CD4-positive, alpha-beta T cell treated with Interleukin-6 for 4 hours (primary cell): ENCODE data around the gene LIN37.

ENCODE experiments used
- DNase-seq: peaks from one replicate; pipeline ENCODE4 v3.0.0-alpha.2; 2020; ENCODE audit warnings: mixed read lengths

LIN37 gene

GRCh38 chr19:35748106-35749020 is at the start of gene LIN37:
Gene LIN37, plus strand, starts transcription at chr19:35748576. Its CDS starts 149 bp downstream, at chr19:35748725.
- DNase-seq: peak; percentile 99

GRCh38 chr19:35702223-35703012 is 46.0 kb upstream of the LIN37 start:
- peak; percentile 93 for DNase-seq

GRCh38 chr19:35703343-35703742 is 45.0 kb upstream of the LIN37 start:
- DNase-seq: no peak

- no peak for DNase-seq
Measured at GRCh38 chr19:35704218-35704617, 44.2 kb upstream of the LIN37 start, which contains the start of gene ZBTB32. Gene ZBTB32, plus strand, starts transcription at chr19:35704558. Its CDS starts 10,069 bp downstream, at chr19:35714627.

- no peak for DNase-seq
Measured at GRCh38 chr19:35708391-35708790, 40.0 kb upstream of the LIN37 start.

GRCh38 chr19:35710784-35711723 is 37.3 kb upstream of the LIN37 start:
- no peak for DNase-seq

GRCh38 chr19:35712567-35713505 is 35.5 kb upstream of the LIN37 start:
- peak; percentile 24 for DNase-seq

- DNase-seq: no peak
Measured at GRCh38 chr19:35713506-35713850, 34.9 kb upstream of the LIN37 start.

GRCh38 chr19:35713904-35714495 is 34.4 kb upstream of the LIN37 start:
- no peak for DNase-seq

- no peak for DNase-seq
Measured at GRCh38 chr19:35714601-35715354, 33.6 kb upstream of the LIN37 start.

- no peak for DNase-seq
Measured at GRCh38 chr19:35715355-35715809, 33.0 kb upstream of the LIN37 start.

GRCh38 chr19:35715981-35716800 is 32.2 kb upstream of the LIN37 start:
- peak; percentile 26 for DNase-seq

- peak; percentile 99 for DNase-seq
Measured at GRCh38 chr19:35716801-35717664, 31.3 kb upstream of the LIN37 start.

- DNase-seq: no peak
Measured at GRCh38 chr19:35717665-35718344, 30.6 kb upstream of the LIN37 start, which contains the start of gene KMT2B. Gene KMT2B, plus strand, starts transcription at chr19:35718003. Its CDS starts 16 bp downstream, at chr19:35718019.

GRCh38 chr19:35718345-35719041 is 29.9 kb upstream of the LIN37 start:
- peak; percentile 60 for DNase-seq

- DNase-seq: no peak
Measured at GRCh38 chr19:35719402-35720162, 28.8 kb upstream of the LIN37 start.
